ENCODE data around the gene SPSB1.

- TF ChIP-seq CTCF (IDR thresholded peaks at IDR 0.05) (no peak), EP300 (IDR thresholded peaks at IDR 0.05; ENCODE audit: low read depth) (no peak), POLR2A (IDR thresholded peaks at IDR 0.05) (no peak), POLR2AphosphoS5 (IDR thresholded peaks at IDR 0.05) (no peak)
These were observed 20.7 kb upstream of the SPSB1 start for GRCh38 chr1:9271861-9272595.
